G401 (cell line): ENCODE data around the gene ZNF791. TPM values are rescaled to one million over a fixed set of nuclear protein-coding genes. Genes with fewer than 3 reads are reported as not detected.

Experiments used
- total RNA-seq: library from RNA; depleted of rRNA; stranded (reverse); fragments of >200 nt; shearing (Covaris generic); gene quantifications from 2 replicates; pipeline ENCODE4 v1.2.3, GENCODE V29; 2014; rRNA removed

Gene ZNF791
- total RNA-seq, 1 experiment from 2014 or later, result 9.2 TPM

Other genes with a start within 250 kb of the ZNF791 start
- 2.5 and 7.7 TPM in 2 replicates for gene ZNF442, start 245.2 kb upstream of the ZNF791 start, total RNA-seq
- 4.6 and 7.4 TPM in 2 replicates for gene ZNF799, start 209.6 kb upstream of the ZNF791 start, total RNA-seq
- gene ZNF443, start 169.9 kb upstream of the ZNF791 start, total RNA-seq, result 4.9 and 6.3 TPM in 2 replicates
- gene ZNF709, start 126.1 kb upstream of the ZNF791 start, total RNA-seq, result 6.2 and 7.6 TPM in 2 replicates
- gene ZNF564, start 59.4 kb upstream of the ZNF791 start, total RNA-seq, result 6.4 TPM in 2 replicates
- gene ZNF490, start 107 bp upstream of the ZNF791 start, total RNA-seq, result 3.9 and 4.8 TPM in 2 replicates
- gene MAN2B1, start 55.8 kb downstream of the ZNF791 start, total RNA-seq, result 30.0 and 58.1 TPM in 2 replicates
- gene WDR83, start 55.9 kb downstream of the ZNF791 start, total RNA-seq, result 10.9 and 17.9 TPM in 2 replicates
- 70.6 and 99.0 TPM in 2 replicates for gene DHPS, start 71.0 kb downstream of the ZNF791 start, total RNA-seq
- not detected in 2 replicates for gene GNG14, start 77.1 kb downstream of the ZNF791 start, total RNA-seq
- 39.2 and 41.6 TPM in 2 replicates for gene FBXW9, start 85.7 kb downstream of the ZNF791 start, total RNA-seq
- gene TNPO2, start 113.0 kb downstream of the ZNF791 start, total RNA-seq, result 43.9 and 63.1 TPM in 2 replicates
- 621 and 678 TPM in 2 replicates for gene TRIR, start 123.8 kb downstream of the ZNF791 start, total RNA-seq
- 232 and 263 TPM in 2 replicates for gene GET3, start 126.6 kb downstream of the ZNF791 start, total RNA-seq
- gene BEST2, start 140.9 kb downstream of the ZNF791 start, total RNA-seq, result not detected in 2 replicates
- 19.4 and 20.2 TPM in 2 replicates for gene HOOK2, start 164.6 kb downstream of the ZNF791 start, total RNA-seq
- 28.3 and 35.9 TPM in 2 replicates for gene JUNB, start 180.6 kb downstream of the ZNF791 start, total RNA-seq
- gene PRDX2, start 190.9 kb downstream of the ZNF791 start, total RNA-seq, result 290 and 300 TPM in 2 replicates
- not detected in 2 replicates for gene THSD8, start 191.1 kb downstream of the ZNF791 start, total RNA-seq
- 69.1 and 124 TPM in 2 replicates for gene RNASEH2A, start 195.7 kb downstream of the ZNF791 start, total RNA-seq
- 5.7 and 8.0 TPM in 2 replicates for gene RTBDN, start 223.7 kb downstream of the ZNF791 start, total RNA-seq
- gene MAST1, start 227.6 kb downstream of the ZNF791 start, total RNA-seq, result 20.4 and 22.6 TPM in 2 replicates